GM12892 (cell line): ENCODE data around the gene URB2.

ENCODE experiments used
- POLR2A ChIP-seq: IDR thresholded peaks from 2 replicates; pipeline ENCODE4 v1.6.1; 2011; ENCODE audit warnings: low read depth, low read length, control low read depth
- POLR2AphosphoS5 ChIP-seq: IDR thresholded peaks from 2 replicates; pipeline ENCODE4 v1.6.1; 2011; ENCODE audit warnings: low read depth, low read length, control low read depth
- TAF1 ChIP-seq: IDR thresholded peaks from 2 replicates; pipeline ENCODE4 v1.6.1; 2011; ENCODE audit warnings: low read depth, mild to moderate bottlenecking, control low read depth, low read length, borderline replicate concordance

- TF ChIP-seq POLR2A (no peak), POLR2AphosphoS5 (no peak), TAF1 (no peak)
Measured at GRCh38 chr1:229643996-229644745, 18.1 kb downstream of the URB2 start.
